ENCODE results near the gene TMEM115.

TMEM115 gene

GRCh38 chr3:50322386-50323091, 36.8 kb downstream of the TMEM115 start, which contains the start of gene HYAL2:
TSS of gene HYAL2 (minus strand) at chr3:50322745. CDS start at chr3:50320489, 2,256 bp downstream.
- peaks cover 3 to 59% of the 10 kb centered on the region in 2 experiments; a peak in 2 of 3 replicates for H3K36me3 ChIP-seq (ENCODE audit: control insufficient read depth in 2 of 2, insufficient read depth in 1 of 2, low read length in 2 of 2)
- ChIA-PET CTCF (interaction anchor here (0.5 to 3.0 kb wide), 8 partner anchors 11 to 1200 kb away, joined by 3 to 21 read pairs (median 4); partner anchors contain the start of genes HYAL3 and NAA80), POLR2A (interaction anchor here (2.5 to 3.2 kb wide), 3 partner anchors 15 to 27 kb away, joined by 7 to 17 read pairs (median 12); partner anchors contain the start of genes HYAL3 and NAA80)
- no peaks in the 10 kb centered on the region for H3K9me3 ChIP-seq (ENCODE audit: control insufficient read depth, insufficient read depth, low read depth, low read length)
- no peaks in the 10 kb centered on the region for H3K4me1 ChIP-seq (ENCODE audit: control insufficient read depth, insufficient read depth, low read length)
- TF ChIP-seq ZFHX2 (tag by site-specific recombination; conservative IDR thresholded peaks at IDR 0.05) = peak; percentile 15; the same call in 1 of the 2 replicates
- no peak for TF ChIP-seq ZNF623 (tag by site-specific recombination; IDR thresholded peaks at IDR 0.05)
- H3K27ac ChIP-seq (ENCODE audit: extremely low read depth, low read depth, low read length) = peak within 1 kb of the TSS; percentile 95
- peak within 1 kb of the TSS; percentile 62 for H3K4me3 ChIP-seq (ENCODE audit: low read depth, low read length)

GRCh38 chr3:50322115-50322385, 37.3 kb downstream of the TMEM115 start:
- no peaks in the 10 kb centered on the region for H3K9me3 ChIP-seq (ENCODE audit: control insufficient read depth, insufficient read depth, low read depth, low read length)
- peaks cover 2% of the 10 kb centered on the region; the same call in 1 of the 2 replicates for H3K4me1 ChIP-seq (ENCODE audit: control insufficient read depth, insufficient read depth, low read length)
- H3K27ac ChIP-seq (ENCODE audit: extremely low read depth, low read depth, low read length) = no peak overlapping the region; the same call in 1 of the 2 replicates
- peaks cover 3 to 63% of the 10 kb centered on the region in 2 experiments; a peak in 2 of 3 replicates for H3K36me3 ChIP-seq (ENCODE audit: control insufficient read depth in 2 of 2, insufficient read depth in 1 of 2, low read length in 2 of 2)
- POLR2A ChIA-PET = interaction anchor here (0.7 to 3.2 kb wide), 3 partner anchors 15 to 30 kb away, joined by 3 to 17 read pairs (median 7); partner anchors contain the start of gene IFRD2
- CTCF ChIA-PET = interaction anchor here (0.5 to 1.7 kb wide), 5 partner anchors 11 to 1200 kb away, joined by 3 to 7 read pairs (median 4); partner anchors contain the start of genes HYAL3 and NAA80
- TF ChIP-seq KLF10 (tag by site-specific recombination; IDR thresholded peaks at IDR 0.05) (no peak), KLF1 (tag by site-specific recombination; IDR thresholded peaks at IDR 0.05) (no peak), ZNF26 (tag by site-specific recombination; IDR thresholded peaks at IDR 0.05) (no peak), KLF8 (tag by site-specific recombination; IDR thresholded peaks at IDR 0.05) (no peak), ZNF660 (tag by site-specific recombination; IDR thresholded peaks at IDR 0.05) (no peak), ZNF155 (tag by site-specific recombination; IDR thresholded peaks at IDR 0.05) (no peak), ZNF335 (tag by site-specific recombination; conservative IDR thresholded peaks at IDR 0.05) (no peak), ZNF214 (tag by site-specific recombination; IDR thresholded peaks at IDR 0.05; ENCODE audit: borderline replicate concordance) (no peak), ZNF169 (tag by site-specific recombination; IDR thresholded peaks at IDR 0.05) (no peak), ZNF362 (tag by site-specific recombination; IDR thresholded peaks at IDR 0.05) (no peak), ZNF366 (tag by site-specific recombination; conservative IDR thresholded peaks at IDR 0.05) (no peak), ZNF629 (tag by site-specific recombination; IDR thresholded peaks at IDR 0.05) (no peak), ZNF132 (tag by site-specific recombination; IDR thresholded peaks at IDR 0.05; ENCODE audit: borderline replicate concordance) (no peak), ZNF544 (tag by site-specific recombination; IDR thresholded peaks at IDR 0.05) (no peak)
- H3K4me3 ChIP-seq (ENCODE audit: low read depth, low read length) = no peak overlapping the region

- ChIA-PET POLR2A (interaction anchor here (0.6 to 3.2 kb wide), 10 partner anchors 10 to 371 kb away, joined by 3 to 17 read pairs (median 4); partner anchors contain the start of genes CYB561D2, HYAL3, IFRD2 and NAA80), CTCF (interaction anchor here (0.5 to 1.7 kb wide), 9 partner anchors 12 to 1494 kb away, joined by 3 to 7 read pairs (median 3); partner anchors contain the start of genes HYAL3 and NAA80)
- Histone ChIP-seq H3K27ac (ENCODE audit: extremely low read depth, low read depth, low read length) (peak overlapping the region; percentile 95), H3K4me1 (ENCODE audit: control insufficient read depth, insufficient read depth, low read length) (peaks cover 7% of the 10 kb centered on the region; the same call in 1 of the 2 replicates), H3K9me3 (ENCODE audit: control insufficient read depth, insufficient read depth, low read depth, low read length) (no peaks in the 10 kb centered on the region), H3K36me3 (ENCODE audit: control insufficient read depth in 2 of 2, insufficient read depth in 1 of 2, low read length in 2 of 2) (peaks cover under 1 to 63% of the 10 kb centered on the region in 2 experiments; a peak in 2 of 3 replicates), H3K4me3 (ENCODE audit: low read depth, low read length) (peak overlapping the region; percentile 62)
- TF ChIP-seq ZNF114 (tag by site-specific recombination; IDR thresholded peaks at IDR 0.05) (no peak), ZEB2 (tag by site-specific recombination; IDR thresholded peaks at IDR 0.05) (peak; percentile 53; the same call in 1 of the 2 replicates), ZBTB7A (tag by site-specific recombination; IDR thresholded peaks at IDR 0.05; ENCODE audit: low read depth) (peak; percentile 86), ZNF600 (tag by site-specific recombination; IDR thresholded peaks at IDR 0.05) (no peak), ZNF394 (tag by site-specific recombination; IDR thresholded peaks at IDR 0.05; ENCODE audit: borderline replicate concordance) (0 out of 2 replicates have a peak, but pooled peaks have one; percentile 40), GLIS1 (tag by site-specific recombination; IDR thresholded peaks at IDR 0.05) (peak; percentile 54; the same call in 1 of the 2 replicates), ZNF2 (tag by site-specific recombination; IDR thresholded peaks at IDR 0.05) (peak; percentile 53; the same call in 1 of the 2 replicates), ZNF785 (tag by site-specific recombination; IDR thresholded peaks at IDR 0.05) (peak; percentile 72; the same call in 1 of the 2 replicates), ZNF398 (tag by site-specific recombination; IDR thresholded peaks at IDR 0.05) (peak; percentile 42; the same call in 1 of the 2 replicates), SP7 (tag by site-specific recombination; IDR thresholded peaks at IDR 0.05) (peak; percentile 65)
Measured at GRCh38 chr3:50321336-50322114, 37.8 kb downstream of the TMEM115 start.

All from HEK293 (cell line).